Activated CD4-positive, alpha-beta T cell treated with anti-CD3 and anti-CD28 coated beads, Interleukin-2, amount 50 U/mL, for 24 hours (primary cell): ENCODE results near the gene MAMSTR.
"Not testable (repeated sequence)": the region's sequence is repeated elsewhere in the genome, so short reads cannot be mapped to it uniquely, and the experiment has no call there.

Experiments
- DNase-seq, 2 donors: peaks; one replicate each; pipeline ENCODE4 v3.0.0-alpha.2; 2020; ENCODE audit warnings: low read depth in 1 of 2, low spot score in 1 of 2

MAMSTR gene

DNA sequence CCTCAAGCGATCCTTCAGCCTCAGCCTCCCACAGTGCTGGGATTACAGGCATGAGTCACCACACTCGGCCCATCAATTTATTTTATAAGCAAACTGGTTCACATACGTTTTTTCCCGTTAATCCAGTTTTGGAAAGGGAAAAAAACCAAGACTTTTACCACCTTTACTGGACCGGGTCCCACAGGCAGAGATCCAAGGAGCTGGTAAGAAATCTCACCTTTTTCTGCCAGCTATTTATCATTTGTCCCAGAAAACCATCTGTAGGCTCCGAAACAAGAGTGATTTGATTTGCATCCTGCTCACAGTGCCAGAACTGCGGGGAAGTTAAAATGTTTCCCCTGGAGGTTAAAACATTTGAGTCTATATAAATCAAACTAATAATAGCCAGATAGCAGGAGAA lies 30.1 kb downstream of the MAMSTR start:
- DNase-seq: no peak

DNA sequence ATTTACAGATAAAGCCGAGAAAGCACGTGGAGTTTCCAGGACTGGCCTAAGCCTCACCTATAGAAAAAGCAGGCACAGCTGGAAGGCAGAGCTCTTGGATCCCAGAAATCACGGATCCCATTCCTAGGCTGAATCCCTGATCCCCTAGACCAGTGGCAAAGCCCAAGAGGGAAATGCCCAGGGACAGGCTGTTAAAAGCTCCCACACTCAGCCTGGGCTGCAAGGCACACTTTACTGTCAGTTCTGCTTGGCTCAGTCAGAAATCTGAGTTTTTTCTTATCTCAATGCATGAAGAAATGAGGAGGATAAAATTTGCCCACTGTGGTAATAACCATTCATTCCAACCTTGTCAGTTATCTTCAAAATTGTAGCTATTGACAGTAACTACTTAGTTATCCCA lies 31.7 kb downstream of the MAMSTR start:
- no peak for DNase-seq

DNA sequence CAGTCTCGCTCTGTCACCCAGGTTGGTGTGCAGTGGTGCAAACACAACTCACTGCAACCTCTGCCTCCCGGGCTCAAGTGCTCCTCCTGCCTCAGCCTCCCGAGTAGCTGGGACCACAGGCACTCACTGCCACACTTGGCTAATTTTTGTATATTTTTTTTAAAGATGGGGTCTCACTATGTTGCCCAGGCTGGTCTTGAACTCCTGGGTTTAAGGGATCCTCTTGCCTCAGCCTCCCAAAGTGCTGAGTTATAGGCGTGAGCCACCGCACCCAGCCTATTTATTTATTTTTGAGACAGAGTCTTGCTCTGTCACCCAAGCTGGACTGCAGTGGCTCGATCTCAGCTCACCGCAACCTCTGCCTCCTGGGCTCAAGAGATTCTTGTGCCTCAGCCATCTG lies 32.9 kb downstream of the MAMSTR start:
- DNase-seq: not testable (repeated sequence)

DNA sequence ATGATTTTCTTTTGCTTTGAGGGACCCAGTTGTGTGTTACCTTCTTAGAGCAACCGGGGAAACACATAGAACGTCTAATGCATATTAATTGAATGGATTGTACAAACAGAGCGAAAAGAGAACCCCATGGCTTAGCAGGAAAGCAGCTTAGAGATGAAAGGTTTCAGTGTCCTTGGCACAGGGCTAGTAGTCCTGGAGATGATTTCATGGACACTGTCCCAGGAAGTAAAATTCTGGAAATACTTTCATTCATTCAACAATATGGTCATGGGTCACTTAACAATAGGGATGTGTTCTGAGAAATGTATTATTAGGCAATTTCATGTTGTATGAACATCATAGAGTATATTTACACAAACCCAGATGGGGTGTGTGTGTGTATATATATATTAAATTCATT lies 33.4 kb downstream of the MAMSTR start:
- no peak for DNase-seq

DNA sequence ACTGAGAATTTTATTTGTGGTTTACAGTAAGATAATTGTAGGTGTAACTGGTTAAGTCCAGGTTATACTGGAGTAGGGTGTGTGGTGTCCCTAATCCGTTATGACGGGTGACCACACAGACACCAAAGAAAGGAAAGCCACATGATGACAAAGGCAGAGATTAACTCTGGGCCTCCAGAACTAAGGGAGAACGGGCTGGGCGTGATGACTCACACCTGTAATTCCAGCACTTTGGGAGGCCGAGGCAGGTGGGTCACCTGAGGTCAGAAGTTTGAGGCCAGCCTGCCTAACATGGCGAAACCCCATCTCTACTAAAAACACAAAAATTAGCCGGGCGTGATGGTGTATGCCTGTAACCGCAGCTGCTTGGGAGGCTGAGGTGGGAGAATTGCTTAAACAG lies 33.9 kb downstream of the MAMSTR start:
- DNase-seq: no peak

DNA sequence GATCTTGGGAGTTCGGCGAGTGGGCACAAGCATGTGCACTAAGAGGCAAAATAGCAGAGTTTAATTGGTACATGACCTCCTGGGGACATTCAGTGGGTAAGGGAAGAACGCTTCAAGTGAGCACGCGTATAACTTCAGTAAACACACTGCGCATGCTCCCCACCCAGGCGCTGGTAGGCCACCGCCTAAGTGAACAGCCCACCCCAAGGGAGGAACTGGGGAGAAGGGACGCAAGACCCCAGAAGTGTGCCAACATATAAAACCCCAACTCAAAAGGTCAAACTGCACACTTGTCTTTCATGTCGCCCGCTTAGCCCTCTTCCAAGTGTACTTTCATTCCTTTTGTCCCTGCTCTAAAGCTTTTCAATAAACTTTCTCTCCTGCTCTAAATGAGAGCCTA lies 36.2 kb downstream of the MAMSTR start:
- peak in 1 of 2 donors; percentile 19 for DNase-seq

DNA sequence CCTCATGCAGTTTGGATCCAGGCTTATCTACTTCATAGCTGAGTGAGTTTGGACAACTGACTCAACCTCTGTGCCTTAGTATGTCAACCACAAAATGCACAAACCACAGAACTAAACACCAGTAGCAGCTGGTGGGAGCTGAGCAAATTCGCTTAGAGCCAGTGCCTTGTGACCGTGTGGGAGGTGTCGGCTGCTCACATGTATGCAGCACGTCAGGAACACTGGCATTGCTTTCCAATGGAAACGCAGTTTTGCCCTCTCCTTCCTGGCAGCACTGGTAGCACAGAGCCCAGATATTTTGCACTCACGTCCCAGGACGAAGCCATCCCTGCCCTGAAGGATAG lies 38.4 kb downstream of the MAMSTR start:
- DNase-seq: no peak

DNA sequence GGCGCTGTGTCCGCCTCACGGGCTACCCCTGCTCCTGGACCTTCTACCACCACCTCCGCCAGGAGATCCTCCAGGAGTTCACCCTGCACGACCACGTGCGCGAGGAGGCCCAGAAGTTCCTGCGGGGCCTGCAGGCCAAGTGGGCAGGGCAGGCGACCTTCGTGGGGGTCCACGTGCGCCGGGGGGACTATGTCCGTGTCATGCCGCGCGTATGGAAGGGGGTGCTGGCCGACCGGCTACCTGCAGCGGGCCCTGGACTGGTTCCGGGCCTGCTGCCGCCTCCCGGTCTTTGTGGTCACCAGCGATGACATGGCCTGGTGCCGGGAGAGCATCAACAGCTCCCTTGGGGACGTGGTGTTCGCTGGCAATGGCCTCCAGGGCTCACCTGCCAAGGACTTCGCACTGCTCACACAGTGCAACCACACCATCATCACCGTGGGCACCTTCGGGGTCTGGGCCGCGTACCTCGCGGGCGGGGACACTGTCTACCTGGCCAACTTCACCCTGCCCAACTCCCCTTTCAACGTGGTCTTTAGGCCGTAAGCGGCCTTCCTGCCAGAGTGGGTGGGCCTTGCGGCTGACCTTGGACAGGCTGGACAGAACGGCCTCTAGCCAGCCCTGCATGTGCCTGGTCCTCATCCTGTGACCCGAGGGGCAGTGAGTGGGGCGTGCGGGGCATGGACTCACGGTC lies 38.9 kb downstream of the MAMSTR start:
- DNase-seq: no peak

DNA sequence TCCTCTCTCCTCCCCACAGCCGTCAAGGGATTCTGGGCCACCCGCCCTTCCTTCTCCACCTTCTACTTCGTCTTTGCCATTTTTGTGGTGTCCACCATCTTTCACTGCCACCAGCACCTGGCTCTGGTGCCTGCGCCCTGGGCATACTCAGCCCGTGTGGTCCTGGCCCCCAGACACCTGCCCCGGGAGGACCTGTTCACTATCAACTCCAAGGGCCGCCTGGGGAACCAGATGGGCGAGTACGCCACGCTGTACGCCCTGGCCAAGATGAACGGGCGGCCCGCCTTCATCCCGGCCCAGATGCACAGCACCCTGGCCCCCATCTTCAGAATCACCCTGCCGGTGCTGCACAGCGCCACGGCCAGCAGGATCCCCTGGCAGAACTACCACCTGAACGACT lies 39.5 kb downstream of the MAMSTR start:
- not testable (repeated sequence) for DNase-seq

DNA sequence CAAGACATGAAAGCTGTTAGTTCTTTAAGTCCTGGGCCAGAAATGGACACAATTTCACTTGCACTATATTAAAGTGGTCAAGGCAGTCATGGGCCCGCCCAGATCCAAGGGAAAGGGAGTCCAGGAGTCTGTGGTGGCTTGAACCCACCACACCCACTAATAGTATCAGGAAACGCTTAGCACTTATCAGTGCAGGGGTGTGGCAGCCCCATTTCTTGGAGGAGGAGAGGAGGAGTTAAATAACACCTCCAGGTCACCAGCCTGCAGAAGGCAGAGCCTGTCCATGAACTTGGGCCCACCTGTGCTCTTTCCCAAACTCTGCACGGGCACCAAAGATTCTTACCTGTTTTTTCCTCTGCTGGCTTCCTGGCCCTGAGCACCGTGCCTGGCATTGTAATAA lies 41.3 kb downstream of the MAMSTR start:
- DNase-seq: no peak

DNA sequence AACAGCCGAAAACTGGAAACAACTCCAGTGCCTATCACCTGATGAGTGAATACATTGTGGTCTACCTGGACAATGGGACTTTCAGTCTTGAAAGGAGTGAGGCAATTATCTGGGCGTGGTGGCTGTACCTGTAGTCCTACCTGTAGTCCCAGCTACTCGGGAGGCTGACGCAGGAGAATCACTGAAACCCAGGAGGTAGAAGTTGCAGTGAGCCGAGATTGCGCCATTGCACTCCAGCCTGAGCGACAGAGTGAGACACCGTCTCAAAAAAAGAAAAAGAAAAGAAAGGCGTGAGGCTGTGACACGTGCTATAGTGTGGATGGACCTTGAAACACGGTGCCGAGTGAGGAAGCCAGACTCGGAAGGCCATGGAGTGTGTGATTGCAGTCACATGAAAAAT lies 42.6 kb downstream of the MAMSTR start:
- no peak for DNase-seq

DNA sequence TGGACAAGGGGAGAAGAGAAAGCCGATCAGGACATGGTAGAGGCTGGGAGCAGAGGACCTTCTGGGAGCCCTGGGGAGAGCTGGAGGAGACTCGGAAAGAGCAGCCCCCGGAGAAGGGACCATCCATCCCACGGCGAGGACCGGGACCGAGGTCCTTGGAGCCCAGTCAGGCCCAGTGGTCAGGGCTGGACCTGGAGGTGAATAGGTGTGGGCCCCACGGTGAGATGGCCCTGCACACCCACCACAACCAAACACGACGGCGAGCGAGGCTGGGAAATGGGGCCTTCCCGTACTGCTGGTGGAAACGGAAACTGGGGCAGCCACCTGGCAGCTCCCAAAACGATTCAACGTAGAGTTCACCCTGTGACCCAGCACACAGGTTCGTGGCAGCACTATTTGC lies 43.0 kb downstream of the MAMSTR start:
- no peak for DNase-seq

DNA sequence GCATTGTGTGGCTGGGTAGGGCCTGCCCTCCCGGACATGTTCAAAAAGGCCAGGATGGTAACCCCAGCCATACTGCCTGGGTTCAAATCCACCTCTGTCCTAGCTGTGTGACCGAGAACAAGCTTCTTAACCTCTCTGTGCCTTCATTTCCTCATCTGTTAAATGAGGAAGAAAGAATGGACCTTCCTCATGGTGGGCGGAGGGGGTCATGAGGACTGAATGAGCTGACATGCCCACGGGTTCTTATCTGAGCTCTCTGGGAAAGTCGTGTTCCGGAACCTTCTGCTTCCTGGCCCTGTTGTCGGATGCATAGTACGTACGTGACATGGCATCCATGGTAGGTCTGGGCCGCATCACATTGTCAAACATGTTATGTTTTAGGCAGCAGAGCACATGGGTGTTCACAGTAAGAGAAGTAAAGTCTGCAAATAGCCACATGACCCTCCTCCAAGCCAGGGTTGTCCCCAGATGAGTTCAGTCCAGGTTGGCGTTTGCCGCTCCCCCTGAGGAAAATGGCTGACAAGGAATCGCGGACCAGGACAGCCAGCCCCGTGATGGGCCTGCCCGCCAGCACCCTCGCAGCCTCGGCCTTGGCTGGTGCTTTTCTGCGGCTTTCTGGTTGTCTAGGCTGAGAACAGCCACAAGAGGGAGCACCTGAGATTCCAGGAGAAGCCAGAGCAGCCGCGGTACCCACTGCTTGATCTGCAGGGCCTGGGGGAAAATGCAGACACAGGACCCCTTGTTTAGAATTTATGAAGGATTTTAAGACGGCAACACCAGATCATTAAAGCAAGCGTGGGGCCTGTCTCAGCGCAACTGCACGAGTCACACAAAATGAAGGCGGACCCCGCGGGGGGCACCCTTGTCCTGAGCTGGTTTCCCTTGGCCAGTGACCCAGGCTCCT lies 44.4 kb downstream of the MAMSTR start:
- peak; percentile 50 to 77 for DNase-seq

DNA sequence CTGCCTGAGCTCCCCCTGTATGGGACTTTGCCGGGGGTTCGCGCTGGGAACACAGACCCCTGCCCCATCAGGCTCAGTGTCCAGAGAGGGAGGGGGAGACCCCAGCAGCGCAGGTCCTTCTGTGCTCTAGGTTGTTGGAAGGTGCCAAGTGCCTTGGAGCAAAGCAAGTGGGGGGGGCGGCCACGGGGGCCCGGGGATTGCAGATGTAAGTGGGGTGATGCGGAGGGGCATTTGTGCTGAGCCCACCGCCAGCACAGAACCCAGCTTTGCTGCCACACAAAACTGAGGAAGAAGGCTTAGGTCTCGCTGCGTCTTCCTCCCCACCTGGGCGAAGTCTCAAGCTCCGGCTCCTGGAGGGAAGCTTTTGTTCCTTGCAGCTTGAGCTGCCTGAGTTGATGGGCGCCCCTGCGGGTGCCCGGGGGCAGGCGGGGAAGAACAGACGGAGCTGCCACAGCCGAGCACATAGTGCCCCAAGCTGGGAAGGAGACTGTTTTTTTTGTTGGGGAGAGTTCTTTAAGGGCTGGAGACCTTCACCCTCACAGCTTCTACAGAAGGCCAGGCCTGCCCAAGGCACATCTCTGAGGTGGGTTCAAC lies 45.2 kb downstream of the MAMSTR start:
- no peak for DNase-seq

DNA sequence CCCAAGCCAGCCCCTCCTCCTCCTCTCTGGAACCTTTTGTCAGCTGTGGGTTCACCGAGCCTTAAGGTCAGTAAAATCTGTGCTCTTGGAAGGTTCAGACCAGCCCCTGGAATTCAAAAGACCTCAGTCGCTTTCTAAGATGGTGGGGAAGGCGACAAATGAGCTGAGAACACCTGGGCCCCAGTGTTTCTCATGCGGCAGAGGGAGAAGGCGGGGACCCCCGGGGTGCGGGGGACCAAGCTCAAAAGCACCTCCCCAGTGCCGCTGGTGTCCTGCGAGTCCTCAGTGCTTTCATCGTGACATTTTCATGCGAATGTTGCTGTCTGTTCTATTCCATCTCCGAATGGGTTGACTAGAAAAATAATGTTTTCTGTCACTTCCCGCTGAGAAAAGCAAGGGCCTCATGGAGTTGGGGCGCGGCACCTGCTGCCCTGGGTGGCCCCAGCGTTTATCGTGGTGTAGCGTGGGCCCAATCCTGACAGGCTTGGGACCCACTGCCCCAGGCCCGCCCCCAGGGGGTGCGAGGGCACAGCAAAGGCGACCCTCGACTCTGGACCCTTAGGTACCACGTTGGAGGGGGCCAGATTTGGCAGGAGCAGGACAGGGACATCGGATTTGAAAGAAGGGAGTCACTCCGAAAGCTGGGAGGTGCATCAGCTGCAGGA lies 46.0 kb downstream of the MAMSTR start:
- no peak for DNase-seq

DNA sequence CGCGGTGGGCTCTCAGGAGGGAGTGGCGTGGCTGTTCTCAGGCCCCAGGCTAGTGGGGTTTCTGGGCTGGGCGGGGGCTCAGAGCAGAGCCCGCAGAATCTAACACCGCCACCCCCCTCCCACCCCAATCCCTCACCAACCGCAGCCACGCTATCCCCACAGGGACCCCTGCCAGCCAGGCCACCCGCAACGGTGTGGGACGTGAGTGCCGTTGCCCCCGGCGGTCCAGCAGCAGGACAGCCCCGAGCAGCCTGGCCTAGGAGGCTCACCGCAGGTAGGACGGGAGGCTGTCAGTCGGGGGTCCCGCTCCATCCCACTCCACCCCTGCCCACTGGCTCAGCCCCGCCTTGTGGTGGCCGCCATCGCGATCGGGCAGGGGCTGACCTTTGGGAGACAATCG lies 46.5 kb downstream of the MAMSTR start, which contains the start of gene NTN5:
Gene NTN5 (minus strand): TSS at position 24 of the 400 bp plus-strand sequence. CDS start 2,031 bp downstream, outside the sequence.
- DNase-seq: no peak

DNA sequence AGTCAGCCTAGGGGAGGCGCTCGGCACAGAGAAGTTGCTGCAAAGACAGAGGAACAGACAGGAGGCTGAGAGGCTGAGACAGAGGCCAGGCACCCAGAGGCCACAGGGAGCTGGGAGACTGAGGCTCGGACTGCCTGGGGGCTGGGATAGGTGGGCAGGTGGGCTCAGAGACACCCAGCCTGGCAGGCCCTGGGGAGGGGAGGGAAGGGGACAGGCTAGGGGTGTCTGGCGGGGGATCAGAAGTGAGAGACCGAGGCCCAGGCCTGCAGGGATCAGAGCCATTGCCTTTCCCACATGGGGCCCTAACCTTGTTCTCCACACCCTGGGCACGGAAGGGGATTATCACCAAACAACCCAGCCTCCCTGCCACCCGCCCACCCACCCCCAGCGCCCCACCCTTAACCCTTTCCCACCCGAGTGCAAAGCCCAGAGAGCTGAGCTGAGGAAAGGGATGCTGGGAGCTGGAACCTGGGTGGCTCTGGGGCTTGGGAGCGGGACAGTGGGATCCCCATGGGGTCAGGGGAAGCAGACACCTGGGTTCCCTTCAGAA lies 48.0 kb downstream of the MAMSTR start:
- no peak for DNase-seq

DNA sequence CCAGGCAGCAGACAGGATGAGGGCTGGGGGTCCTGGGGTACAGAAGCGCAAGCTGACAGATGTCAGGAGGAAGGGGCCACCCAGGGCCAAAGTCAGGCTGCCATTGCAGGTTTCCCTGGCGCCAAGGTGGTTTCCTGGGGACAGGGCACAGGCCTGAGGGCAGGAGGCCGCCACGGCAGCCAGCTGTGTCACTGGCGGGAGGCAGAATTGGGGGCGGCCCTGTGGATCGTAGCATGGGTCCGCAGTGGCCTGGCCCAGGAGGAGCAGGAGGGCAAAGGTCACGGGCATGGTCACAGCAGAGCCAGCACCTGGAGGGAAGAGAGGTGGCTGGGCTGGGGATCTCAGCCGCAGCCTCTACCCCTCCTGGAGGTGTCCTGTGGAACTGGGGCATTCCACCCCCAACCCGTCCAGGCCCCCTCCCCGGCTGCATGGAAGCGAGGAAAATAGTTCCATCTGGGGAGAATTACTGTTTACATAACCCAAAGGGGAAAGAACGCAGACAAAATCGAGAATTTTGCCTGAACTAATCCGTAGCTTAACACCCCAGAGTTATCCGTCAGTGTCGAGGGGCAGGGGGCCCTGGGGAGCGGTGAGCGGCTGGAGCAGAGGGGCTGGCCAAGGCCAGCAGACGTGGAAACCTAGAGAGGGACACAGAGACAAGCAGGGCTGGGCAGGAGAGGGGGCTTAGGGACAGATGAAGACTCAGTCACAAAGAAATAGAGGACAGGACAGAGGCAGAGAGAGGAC lies 48.7 kb downstream of the MAMSTR start:
- DNase-seq: no peak

DNA sequence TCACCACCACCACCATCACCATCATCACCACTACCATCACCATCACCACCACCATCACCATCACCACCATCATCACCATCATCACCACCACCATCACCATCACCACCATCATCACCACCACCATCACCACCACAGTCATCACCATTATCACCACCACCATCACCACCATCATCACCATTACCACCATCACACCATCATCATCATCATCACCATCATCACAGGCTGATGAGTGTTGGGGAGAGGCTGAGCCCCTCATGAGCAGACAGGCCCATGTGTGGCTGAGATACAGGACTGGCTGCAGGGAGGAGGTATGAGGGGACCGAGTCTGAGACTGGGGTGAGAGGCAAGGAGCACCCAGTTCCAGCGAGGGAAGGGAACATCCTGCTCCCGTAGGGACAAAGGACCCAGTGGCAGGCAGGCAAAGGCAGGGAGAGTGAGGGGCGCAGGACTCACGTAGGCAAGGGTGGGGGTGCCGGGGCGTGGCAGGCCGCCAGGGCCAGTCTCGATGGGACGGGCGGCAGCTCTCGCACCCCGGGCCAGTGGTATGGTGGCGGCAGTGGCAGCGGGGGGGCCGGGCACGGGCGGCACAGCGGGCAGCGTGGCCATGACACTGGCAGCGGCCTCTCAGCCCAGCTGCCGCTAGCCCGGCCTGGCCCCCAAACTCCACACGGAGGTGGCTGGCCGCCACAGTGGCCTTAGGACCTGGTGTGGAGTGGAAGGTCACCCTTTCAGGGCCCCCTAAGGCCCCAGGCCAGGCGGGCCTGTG lies 49.4 kb downstream of the MAMSTR start:
- no peak for DNase-seq

DNA sequence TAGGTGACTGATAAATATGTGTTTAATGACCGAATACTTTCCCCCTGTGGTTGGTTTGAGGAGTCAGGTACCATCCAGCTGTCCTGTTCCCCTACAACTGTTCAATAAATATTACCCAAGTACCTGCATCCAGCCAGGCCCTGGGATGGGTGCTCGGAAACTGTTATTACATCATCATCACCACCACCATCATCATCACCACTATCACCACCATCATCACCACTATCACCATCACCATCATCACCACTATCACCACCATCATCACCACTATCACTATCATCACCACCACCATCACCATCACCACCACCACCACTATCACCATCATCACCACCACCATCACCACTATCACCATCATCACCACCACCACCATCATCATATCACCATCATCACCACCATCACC lies 50.8 kb downstream of the MAMSTR start:
- no peak for DNase-seq
